Activated T-cell treated with anti-CD3 and anti-CD28 coated beads, Interleukin-2, amount 50 U/mL, for 1 hour (primary cell): ENCODE results near the gene CDC42SE2.
"Not testable (repeated sequence)": the region's sequence is repeated elsewhere in the genome, so short reads cannot be mapped to it uniquely, and the experiment has no call there.

Experiments used
- DNase-seq: peaks from one replicate; pipeline ENCODE4 v3.0.0-alpha.2; 2020

Gene CDC42SE2

GRCh38 chr5:131375351-131375750 lies 111.5 kb downstream of the CDC42SE2 start:
- no peak for DNase-seq

- DNase-seq: no peak
These were observed 113.5 kb downstream of the CDC42SE2 start for GRCh38 chr5:131377346-131377745.

GRCh38 chr5:131377785-131378325 lies 114.0 kb downstream of the CDC42SE2 start:
- DNase-seq: no peak

GRCh38 chr5:131378721-131379541 lies 115.1 kb downstream of the CDC42SE2 start:
- no peak for DNase-seq

GRCh38 chr5:131379723-131380122 lies 115.9 kb downstream of the CDC42SE2 start:
- DNase-seq: peak; percentile 73

- not testable (repeated sequence) for DNase-seq
These were observed 116.4 kb downstream of the CDC42SE2 start for GRCh38 chr5:131380238-131380637.

- no peak for DNase-seq
These were observed 117.2 kb downstream of the CDC42SE2 start for GRCh38 chr5:131381021-131381420.

GRCh38 chr5:131381777-131382176 lies 117.9 kb downstream of the CDC42SE2 start:
- DNase-seq: no peak

- DNase-seq: peak; percentile 53
These were observed 118.8 kb downstream of the CDC42SE2 start for GRCh38 chr5:131382407-131383395.

GRCh38 chr5:131384173-131384572 lies 120.3 kb downstream of the CDC42SE2 start:
- no peak for DNase-seq

- no peak for DNase-seq
These were observed 120.9 kb downstream of the CDC42SE2 start for GRCh38 chr5:131384616-131385214.

- no peak for DNase-seq
These were observed 122.3 kb downstream of the CDC42SE2 start for GRCh38 chr5:131386124-131386523.

GRCh38 chr5:131386779-131387178 lies 122.9 kb downstream of the CDC42SE2 start:
- DNase-seq: no peak

- no peak for DNase-seq
These were observed 123.4 kb downstream of the CDC42SE2 start for GRCh38 chr5:131387255-131387654.

- DNase-seq: no peak
These were observed 125.4 kb downstream of the CDC42SE2 start for GRCh38 chr5:131389096-131389868.

- DNase-seq: no peak
These were observed 126.0 kb downstream of the CDC42SE2 start for GRCh38 chr5:131389869-131390265.

- DNase-seq: no peak
These were observed 128.7 kb downstream of the CDC42SE2 start for GRCh38 chr5:131392466-131393095.

- no peak for DNase-seq
These were observed 129.7 kb downstream of the CDC42SE2 start for GRCh38 chr5:131393498-131393968.

GRCh38 chr5:131394128-131394527 lies 130.3 kb downstream of the CDC42SE2 start:
- DNase-seq: no peak

GRCh38 chr5:131396015-131396414 lies 132.2 kb downstream of the CDC42SE2 start:
- no peak for DNase-seq

- no peak for DNase-seq
These were observed 132.9 kb downstream of the CDC42SE2 start for GRCh38 chr5:131396630-131397273.
